GDM1 (cell line): ENCODE results near the gene PTCRA.
"Not testable (repeated sequence)": the region's sequence is repeated elsewhere in the genome, so short reads cannot be mapped to it uniquely, and the experiment has no call there.

ENCODE experiments used
- DNase-seq: peaks from one replicate; lab custom pipeline; 2025; lab: John Stamatoyannopoulos, UW

PTCRA gene

DNA sequence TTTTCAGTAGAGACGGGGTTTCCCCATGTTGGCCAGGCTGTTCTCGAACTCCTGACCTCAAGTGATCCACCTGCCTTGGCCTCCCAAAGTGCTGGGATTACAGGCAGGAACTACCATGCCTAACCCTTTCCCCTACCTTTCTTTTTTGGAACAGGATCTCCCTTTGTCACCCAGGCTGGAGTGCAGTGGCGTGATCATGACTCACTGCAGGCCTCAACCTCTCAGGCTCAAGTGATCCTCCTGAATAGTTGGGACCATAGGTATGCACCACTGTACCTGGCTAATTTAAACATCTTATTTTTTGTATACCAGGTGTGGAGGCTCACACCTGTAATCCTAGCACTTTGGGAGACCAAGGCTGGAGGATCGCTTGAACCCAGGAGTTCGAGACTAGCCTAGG, 25.5 kb downstream of the PTCRA start:
- not testable (repeated sequence) for DNase-seq

DNA sequence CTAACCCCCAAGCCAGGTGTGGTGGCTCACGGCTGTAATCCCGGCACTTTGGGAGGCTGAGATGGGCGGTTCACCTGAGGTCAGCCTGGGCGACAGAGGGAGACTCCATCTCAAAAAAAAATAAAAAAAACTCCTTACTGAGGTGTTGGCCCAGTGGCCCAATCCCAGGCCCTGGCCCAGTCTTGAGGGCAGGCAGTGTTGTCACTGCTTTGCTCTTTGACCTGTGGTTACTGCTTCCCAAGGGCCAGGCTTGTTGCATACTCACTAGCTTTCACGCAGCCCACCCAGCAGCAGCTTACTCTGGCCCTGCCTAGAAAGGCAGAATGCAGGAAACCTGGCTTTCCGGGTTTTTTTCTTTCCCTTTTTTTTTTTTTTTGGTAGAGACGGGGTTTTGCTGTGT, 26.6 kb downstream of the PTCRA start:
- DNase-seq: no peak

- no peak for DNase-seq
Measured at GRCh38 chr6:42947950-42948349, 32.1 kb downstream of the PTCRA start.

GRCh38 chr6:42952389-42952788, 36.5 kb downstream of the PTCRA start:
- no peak for DNase-seq

- not testable (repeated sequence) for DNase-seq
Measured at GRCh38 chr6:42954405-42954804, 38.6 kb downstream of the PTCRA start.

DNA sequence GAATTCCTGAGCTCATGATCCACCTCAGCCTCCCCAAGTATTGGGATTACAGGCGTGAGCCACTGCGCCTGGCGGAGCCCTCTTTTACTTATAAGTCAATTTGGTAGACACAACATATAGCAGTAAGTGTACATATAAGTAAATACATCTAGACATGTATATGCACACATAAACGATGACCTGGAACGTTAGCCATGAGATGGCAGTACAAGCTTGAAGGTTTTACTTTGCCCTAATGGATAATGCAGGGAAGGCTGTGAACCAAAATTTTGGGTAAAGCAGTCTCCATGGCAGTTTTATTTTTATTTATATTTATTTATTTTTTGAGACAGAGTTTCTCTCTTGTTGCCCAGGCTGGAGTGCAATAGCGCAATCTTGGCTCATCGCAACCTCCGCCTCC, 42.3 kb downstream of the PTCRA start:
- no peak for DNase-seq

DNA sequence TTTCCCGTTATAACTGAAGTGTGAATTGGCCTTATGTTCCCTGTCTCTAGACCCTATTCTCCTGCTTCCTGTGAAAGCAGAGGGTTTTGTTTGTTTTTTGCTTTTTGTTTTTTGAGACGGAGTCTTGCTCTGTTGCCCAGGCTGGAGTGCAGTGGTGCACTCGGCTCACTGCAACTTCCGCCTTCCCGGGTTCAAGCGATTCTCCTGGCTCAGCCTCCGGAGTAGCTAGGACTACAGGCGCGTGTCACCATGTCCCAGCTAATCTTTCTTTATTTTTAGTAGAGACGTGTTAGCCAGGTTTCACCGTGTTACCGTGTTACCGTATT, 44.0 kb downstream of the PTCRA start:
- no peak for DNase-seq

- DNase-seq: no peak
Measured at GRCh38 chr6:42960243-42961019, 44.6 kb downstream of the PTCRA start, which contains the start of gene GNMT. TSS of gene GNMT (plus strand) at chr6:42960754. CDS start at chr6:42960768, 14 bp downstream.

DNA sequence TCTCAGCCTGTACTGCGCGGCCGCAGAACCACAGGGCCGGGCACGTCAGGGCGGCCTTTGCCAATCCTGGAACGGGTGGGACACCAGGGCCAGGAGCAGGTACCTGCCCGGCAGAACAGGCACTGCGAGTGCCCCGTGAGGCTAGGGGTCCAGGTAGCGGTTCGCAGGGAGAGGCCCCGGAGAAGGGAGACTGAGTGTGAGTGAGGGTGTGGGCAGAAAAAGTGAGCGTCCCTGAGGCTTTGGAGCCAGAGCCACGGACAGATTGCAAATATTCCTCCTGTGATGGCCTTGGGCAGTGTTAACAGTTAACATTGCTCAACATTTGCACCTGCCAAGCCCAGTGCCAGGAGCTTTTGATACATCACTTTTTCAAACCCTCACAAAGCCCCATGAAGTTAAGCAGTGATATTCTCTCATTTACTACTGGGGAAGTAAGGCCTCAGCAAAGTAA, 45.2 kb downstream of the PTCRA start:
- no peak for DNase-seq

DNA sequence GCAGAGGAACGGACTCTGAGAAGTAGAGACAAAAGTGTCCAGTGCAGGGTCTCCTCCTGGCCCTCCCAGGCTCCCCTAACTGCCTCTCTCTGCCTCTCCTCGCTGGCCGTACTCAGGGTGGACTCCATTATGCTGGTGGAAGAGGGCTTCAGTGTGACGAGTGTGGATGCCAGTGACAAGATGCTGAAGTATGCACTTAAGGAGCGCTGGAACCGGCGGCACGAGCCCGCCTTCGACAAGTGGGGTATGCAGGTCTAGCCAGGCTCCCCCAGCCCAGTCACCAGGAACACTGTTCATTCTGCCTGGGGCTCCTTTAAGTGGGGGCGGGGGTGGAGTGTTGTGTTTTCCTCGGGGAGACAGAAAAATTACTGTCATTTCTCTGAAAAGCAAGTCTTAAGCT, 46.2 kb downstream of the PTCRA start:
- DNase-seq: no peak

DNA sequence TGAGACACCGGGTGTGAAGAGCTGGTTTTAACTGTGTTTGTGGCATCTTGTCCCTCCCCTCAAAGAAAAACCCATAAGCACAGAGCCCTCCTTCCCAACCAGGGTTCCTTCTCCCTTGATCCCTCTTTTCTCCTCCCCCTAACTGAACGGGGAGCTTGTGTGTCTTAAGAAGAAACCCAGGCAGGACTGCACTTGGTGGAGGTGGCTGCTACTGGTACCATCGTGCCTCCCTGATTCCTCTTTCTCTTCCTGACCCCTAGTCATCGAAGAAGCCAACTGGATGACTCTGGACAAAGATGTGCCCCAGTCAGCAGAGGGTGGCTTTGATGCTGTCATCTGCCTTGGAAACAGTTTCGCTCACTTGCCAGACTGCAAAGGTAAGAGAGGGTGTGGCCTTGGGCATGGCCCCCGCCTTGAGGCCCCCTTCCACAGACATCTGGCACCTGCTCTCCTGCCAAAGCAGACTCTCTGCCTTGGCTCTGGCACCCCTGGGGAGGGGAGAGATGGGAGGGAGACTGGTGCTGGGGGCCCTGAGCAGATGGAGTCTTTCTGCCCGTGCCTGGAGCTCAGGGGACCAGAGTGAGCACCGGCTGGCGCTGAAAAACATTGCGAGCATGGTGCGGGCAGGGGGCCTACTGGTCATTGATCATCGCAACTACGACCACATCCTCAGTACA, 46.8 kb downstream of the PTCRA start:
- DNase-seq: no peak

DNA sequence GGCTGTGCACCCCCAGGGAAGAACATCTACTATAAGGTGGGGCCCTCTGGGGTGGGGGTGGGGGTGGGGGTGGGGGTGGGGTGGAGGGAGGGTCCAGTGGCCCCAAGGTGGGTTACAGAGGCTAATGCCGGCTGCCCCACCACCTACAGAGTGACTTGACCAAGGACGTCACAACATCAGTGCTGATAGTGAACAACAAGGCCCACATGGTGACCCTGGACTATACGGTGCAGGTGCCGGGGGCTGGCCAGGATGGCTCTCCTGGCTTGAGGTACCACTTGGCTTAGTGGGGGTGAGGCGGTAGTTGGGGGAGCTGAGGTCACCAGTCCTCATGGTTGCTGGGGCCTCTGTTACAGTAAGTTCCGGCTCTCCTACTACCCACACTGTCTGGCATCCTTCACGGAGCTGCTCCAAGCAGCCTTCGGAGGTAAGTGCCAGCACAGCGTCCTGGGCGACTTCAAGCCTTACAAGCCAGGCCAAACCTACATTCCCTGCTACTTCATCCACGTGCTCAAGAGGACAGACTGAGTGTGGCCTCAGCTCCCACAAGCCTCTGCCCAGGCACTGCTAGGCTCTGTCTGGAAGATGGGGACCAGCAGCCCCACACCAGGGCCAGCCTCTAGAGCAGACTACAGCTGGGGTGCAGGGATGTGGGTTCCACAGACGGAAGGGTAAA, 47.5 kb downstream of the PTCRA start:
- no peak for DNase-seq

GRCh38 chr6:42963855-42964605, 48.2 kb downstream of the PTCRA start:
- peak; percentile 37 for DNase-seq

GRCh38 chr6:42966571-42966970, 50.7 kb downstream of the PTCRA start:
- DNase-seq: no peak

DNA sequence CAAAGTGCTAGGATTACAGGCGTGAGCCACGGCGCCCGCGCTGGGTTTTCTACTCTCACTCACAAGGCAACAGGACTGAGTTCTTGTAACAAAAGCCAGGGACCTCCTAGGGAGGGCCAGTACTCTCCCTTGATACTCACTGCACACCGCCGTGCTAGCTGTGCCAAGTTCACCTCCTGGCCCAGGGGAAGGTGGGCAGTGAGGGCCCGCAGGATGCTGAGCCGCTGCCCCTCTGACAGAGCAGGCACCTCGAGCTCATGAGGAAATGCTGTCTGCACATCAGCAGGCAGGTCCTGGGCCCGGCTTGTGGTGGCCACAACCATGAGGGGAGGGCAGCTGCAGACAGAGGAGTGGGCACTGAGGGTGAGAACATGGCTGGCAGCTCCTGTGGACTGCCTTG, 51.4 kb downstream of the PTCRA start:
- DNase-seq: no peak

GRCh38 chr6:42968126-42968701, 52.4 kb downstream of the PTCRA start:
- no peak for DNase-seq

DNA sequence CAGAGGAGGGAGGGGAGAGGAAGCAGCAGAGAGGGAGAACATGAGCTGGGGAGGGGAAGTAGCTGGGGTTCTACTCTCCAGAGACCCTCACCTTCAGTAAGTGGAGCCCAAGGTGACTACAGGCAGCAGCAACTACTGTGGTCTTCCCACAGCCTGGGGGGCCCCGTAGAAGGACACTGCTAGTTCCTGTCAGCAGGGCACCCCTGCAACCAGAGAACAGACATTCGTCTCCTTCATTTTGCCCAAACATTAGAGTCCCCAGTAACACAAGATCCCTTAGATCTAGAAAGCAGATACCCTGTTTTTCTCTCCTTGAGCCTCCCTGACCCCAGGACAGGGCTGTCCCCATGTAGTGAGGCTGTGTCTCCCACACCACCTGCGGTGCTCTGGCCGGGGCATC, 52.9 kb downstream of the PTCRA start:
- DNase-seq: no peak

- no peak for DNase-seq
Measured at GRCh38 chr6:42969431-42969830, 53.6 kb downstream of the PTCRA start.

- DNase-seq: no peak
Measured at GRCh38 chr6:42969934-42970333, 54.1 kb downstream of the PTCRA start.

DNA sequence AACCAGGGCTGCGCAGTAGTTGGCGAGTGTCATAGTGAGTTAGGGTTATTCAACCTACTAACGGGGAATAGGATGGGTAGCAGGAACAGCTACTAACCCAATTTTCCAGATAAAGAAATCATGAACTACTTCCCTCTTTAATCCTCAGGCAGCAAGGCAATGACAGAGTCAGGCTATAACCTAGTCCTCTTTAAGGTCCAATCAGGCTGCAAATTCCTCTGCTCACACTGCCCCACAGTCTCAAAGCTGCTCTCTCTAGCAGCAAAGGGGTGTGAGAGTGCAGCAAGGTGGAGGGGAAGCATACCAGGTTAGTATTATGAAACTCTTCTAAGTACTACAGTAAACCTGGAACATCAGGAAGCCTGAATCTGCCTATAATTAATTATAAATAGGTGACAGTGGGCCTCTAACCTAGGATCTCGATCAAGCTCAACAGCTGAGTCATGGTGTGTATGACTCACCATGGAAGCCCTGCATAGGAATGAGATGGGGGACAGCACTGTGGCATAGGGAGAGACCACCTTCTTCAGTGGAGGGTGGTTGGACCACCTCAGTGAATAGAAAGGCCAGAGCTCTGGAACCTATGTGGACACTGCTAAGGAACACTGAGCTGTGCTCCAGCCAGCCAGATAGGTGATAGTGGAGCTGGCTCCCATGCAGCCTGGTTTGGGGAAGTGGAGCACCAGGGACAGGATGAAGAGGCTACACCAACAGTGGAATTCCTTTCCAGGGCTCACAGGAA, 55.2 kb downstream of the PTCRA start:
- DNase-seq: no peak

DNA sequence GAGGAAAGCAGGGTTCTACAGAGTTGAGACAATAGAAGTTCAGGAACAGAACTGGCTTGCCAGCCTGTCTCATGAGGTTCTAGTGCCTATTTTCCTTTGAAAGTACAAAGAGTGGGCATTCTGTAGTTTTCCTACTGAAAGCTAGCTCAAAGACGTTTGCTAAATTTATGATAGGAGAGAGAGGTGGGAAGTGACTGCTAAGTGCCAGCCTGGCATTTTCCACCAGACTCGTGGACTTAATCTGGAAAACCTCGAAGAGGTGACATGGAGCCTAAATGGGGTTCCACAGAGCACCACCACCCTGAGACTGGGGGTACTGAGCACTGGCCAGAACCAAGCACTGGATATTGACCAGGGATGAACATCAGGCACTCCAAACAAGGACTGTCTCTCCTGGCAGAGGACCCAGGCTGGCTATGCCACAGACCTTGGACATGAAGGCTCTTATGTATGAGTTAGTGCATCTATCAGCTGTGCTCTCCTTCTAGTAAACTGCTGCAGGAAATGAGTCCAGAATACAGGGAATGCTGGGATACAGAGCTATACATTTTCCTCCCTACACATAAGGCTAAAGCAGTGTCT, 56.0 kb downstream of the PTCRA start:
- DNase-seq: no peak
